Measurements from ENCODE around the gene ZNF541.
A peak's percentile ranks its signal among the peaks of the same experiment; 100 is the strongest.

The ZNF541 gene, protein sequence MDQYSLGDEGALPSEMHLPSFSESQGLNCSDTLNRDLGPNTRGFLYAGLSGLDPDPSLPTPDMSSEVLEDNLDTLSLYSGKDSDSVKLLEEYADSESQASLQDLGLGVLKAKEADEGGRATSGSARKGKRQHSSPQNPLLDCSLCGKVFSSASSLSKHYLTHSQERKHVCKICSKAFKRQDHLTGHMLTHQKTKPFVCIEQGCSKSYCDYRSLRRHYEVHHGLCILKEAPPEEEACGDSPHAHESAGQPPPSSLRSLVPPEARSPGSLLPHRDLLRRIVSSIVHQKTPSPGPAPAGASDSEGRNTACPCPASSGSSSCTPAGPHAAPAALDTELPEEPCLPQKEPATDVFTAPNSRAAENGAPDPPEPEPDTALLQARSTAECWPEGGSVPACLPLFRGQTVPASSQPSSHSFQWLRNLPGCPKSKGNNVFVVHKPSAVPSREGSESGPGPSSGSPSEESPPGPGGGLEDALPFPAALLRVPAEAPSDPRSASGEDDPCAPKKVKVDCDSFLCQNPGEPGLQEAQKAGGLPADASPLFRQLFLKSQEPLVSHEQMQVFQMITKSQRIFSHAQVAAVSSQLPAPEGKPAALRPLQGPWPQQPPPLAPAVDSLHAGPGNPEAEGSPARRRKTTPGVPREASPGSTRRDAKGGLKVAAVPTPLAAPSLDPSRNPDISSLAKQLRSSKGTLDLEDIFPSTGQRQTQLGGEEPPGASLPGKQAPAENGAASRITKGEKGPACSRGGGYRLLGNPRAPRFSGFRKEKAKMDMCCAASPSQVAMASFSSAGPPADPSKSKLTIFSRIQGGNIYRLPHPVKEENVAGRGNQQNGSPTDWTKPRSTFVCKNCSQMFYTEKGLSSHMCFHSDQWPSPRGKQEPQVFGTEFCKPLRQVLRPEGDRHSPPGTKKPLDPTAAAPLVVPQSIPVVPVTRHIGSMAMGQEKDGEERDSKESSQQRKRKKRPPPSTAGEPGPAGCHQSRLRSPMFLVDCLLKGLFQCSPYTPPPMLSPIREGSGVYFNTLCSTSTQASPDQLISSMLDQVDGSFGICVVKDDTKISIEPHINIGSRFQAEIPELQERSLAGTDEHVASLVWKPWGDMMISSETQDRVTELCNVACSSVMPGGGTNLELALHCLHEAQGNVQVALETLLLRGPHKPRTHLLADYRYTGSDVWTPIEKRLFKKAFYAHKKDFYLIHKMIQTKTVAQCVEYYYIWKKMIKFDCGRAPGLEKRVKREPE (N-terminal part only)

DNA sequence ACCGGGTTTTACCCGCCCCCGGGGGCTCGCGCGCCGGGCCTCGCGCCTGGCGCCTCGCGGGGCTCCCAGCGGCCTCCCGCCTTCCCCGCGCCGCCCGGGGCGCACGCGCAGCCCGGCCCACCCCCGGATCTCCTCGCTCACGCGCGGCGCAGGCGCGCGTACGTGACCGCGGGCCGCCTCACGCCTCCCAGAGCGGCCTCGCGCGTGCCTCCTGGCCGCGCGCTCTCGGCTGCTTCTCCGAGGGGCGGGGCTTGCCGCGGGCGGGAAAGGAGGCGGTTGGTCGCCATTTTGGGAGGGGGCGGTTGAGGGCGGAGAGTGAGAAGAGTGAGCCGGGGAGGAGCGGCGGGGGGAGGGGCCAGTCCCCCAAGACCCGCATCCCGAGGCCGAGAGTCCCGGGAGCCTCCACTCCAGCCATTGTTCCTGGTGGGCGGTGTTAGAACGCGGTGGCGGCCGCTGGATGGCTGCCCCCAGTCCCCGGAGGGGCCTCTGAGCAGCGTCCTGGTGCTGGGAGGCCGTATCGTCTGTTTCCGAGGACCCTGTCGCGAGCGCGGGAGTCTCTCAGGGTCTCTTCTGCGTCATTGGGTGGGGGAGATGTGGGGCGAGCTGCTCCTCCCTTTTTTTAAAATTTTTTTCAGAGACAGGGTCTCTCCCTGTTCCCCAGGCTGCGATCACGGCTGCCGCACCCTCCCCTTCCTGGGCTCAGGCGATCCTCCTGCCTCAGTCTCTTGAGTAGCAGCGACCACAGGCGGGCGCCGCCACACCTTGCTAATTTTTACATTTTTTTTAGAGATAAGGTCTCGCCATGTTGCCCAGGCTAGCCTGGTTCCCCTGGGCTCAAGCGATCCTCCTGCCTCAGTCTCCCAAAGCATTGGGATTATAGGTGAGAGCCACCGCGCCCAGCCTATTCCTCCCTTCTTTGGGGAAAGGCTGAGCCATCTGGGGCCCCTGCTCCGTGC, at the start of gene ZNF541:
Gene ZNF541 (minus strand): TSS at position 78 of the 956 bp plus-strand sequence. CDS start 17,292 bp downstream, outside the sequence.
- peak; percentile 95 for DNase-seq

DNA sequence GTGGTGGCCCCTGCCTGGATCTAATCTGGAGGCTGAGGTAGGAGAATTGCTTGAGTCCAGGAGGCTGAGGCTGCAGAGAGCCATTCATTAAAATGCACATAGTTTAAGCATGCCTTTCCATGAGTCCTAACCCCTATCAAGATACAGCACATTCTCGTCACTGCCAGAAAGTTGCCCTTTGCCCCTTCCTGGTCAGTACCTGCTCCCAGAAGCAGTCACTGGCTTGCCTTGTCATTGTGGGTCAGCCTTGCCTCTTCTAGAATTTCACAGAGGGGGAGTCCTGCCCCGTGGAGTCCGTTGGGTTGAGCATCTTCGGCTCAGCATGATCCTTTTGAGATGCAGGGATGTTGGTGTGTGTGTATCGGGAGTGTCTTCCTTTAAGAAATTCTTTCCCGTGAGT, 46.8 kb upstream of the ZNF541 start:
- no peak for DNase-seq

DNA sequence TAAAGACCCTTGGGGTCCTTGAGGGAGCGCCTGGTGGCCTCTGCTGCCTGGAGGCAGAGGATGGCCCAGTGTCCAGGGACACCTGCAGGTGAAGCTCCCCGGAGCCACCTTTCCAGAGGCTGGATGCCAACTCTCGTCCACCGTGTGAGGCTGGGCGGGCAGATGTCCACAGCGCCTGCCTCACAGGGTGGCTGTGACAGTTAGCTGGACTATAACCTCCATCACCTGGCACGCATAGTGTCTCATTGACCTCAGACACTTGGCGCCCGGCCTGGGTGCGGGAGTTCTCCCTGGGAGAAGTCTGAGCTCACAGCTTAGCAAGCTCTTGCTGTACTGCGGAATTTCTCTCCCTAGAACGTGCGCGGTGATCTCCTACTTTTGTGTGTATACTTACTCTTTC, 45.8 kb upstream of the ZNF541 start:
- no peak for DNase-seq

DNA sequence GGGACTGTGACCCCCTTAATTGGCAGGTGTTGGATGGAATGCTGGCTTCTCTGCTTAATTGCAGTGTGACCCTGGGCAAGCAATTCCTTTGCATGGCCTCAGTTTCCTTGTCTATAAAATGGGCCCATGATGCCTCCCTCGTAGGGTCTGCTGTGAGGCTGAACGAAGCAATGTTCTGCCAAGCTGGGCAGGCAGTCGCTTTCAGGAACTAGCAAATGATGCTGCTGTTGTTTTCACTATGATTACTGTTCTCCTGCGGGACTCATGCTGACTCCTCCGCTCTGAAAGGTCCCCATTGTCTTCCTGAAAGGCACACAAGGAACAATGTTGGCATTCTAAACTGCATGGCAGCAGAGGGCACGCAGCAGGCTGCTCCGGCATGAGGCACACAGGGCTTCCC, 42.8 kb upstream of the ZNF541 start:
- DNase-seq = no peak

DNA sequence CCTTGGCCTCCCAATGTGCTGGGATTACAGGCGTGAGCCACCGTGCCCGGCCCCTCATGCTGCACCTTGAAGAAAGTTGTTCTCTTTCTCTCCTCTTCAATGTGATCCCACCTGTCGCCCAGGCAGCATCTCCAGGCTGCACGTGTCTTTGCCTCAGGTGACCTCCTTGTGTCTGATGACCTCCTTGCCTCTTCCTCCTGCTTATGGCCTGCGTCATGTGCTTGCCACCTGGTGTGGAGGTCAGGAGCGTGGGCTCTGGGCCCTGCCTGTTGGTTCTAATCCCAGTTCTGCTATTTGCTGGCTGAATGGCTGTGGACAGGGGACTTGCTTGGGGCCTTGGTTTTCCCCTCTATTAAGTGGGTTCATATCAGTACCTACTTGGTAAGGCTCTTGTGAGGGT, 42.3 kb upstream of the ZNF541 start:
- DNase-seq = no peak

DNA sequence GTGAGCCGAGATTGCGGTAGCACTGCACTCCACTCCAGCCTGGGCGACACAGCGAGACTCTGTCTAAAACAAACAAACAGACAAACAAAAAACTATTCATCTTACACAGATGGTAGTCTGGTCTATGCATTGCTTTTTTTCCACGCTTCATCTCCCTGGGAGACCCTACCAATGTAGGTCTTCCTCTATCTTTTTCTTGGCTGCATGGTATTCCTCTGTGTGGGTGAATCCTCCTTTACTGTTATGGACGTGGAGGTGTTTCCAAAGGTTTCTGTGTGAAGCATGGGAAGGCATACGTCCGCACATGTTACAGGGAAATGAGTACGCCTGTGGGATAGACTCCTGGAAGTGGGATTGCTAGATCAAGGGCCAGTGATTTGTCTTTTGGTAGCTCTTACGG, 41.6 kb upstream of the ZNF541 start:
- DNase-seq = no peak

DNA sequence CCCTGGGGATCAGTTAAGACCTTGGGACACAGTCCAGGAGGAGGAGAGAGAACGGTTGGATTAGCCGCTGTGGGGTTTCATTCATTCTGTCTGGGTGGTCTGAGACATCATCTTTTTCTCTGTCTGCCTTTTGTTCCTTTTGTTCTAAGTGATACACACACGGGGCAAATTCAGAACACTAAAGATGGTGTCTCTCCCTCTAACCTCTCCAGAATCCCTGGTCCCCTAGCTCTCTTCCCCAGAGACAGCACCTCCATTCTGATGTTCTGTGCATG, 41.0 kb upstream of the ZNF541 start:
- no peak for DNase-seq

DNA sequence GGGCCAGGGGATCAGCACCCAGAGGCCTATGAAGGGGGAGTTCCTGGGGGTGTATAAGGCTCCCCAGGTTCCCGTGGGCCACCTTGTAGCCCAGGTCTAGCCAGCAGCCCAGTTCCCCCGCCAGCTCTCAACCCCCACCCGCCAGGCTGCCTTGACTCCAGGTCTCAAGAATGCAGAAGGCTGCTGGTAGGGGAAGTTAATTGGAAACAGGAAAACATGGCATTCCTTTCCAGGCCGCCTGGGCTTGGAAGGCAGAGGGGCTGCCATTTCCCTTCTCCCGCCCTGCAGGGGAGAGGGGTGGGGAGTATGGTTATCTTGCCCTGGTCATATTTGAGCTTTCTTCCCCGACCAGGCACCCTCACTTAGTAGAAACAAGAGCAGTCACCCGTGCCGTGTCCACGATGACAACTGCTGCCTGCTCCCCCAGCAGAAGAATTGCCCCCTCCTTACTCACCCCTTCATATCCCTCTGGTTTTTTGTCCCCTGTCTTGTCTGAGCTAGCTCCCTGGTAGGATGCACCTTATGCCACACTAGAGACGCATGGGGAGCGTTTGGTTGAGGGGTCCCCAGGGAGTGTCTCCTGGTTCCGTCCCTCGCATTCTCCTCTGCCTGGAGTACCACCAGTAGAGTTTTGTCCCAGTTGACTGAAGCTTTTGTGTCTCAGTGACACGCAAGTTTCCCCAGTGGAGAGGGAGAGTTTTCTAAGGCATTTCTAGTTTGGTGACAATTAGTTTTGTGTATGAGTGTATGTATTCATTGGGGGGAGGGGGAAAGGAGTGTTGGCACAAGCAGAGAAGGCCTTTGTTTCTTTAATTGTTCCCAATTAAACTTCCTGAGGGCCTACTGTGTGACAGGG, 40.4 kb upstream of the ZNF541 start:
- DNase-seq = no peak

DNA sequence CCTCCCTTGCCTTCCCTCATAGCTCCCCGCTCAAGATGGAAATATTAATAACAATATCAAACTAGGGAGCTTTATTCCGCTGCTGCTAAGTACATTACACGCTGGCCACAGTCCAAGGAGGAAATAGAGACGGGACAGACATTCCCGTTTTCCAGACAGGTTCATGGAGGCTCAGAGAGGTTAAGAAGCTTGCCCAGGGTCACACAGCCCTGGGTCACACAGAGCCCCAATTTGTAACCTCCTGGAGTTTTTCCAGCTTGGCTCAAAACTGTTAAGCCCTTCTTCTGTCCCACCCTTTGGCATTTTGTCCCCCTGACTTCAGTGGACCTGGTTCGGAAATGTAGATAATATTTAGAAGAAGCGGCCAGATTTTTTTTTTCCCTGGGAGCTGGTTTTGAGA, 38.0 kb upstream of the ZNF541 start:
- no peak for DNase-seq

DNA sequence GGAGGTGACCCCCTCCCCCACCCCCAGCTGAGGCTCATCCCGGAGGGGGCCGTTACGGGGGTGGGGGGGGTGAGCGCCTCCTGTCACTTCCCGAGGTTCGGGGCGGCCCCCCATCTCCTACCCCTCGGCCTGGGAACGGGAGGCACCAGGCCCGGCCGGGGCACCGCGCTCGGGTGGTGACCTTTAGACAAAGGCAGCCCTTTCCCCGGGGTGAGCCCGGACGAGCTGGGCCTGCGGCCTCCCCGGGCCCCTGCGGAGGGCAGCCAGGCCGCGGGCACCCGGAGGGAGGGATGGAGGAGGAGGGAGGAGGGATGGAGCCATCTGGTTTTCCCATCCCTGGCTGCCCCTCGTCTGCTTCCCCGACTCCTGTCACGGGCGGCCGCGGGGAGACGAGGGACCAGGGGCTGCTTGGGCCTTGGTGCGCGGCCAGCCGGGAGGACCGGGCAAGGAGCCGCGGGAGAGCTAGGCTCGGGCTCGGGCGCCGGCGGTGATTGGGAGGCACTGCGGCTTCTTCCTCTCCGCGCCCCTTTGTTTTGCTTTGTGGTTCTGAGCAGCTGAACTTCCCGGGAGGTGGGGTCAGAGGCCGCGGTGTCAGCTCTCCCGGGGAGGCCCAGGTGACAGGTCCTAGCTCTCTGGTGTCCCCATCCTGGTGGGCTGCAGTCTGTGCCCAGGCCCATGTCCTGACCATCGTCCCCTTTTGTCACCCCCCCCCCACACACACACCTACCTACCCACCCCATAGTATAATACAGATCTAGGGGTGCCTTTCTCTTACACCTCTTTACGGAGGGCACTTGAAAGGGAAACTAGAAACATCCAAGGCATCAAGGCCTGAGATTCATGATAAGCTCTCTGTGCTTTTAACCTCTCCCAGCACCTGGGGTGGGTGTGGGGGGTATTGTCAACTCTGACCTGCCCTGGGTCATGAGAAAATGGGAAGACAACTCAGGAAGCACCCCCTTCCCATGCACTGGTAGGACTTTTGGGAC, 37.3 kb upstream of the ZNF541 start:
- peak; percentile 83 for DNase-seq

DNA sequence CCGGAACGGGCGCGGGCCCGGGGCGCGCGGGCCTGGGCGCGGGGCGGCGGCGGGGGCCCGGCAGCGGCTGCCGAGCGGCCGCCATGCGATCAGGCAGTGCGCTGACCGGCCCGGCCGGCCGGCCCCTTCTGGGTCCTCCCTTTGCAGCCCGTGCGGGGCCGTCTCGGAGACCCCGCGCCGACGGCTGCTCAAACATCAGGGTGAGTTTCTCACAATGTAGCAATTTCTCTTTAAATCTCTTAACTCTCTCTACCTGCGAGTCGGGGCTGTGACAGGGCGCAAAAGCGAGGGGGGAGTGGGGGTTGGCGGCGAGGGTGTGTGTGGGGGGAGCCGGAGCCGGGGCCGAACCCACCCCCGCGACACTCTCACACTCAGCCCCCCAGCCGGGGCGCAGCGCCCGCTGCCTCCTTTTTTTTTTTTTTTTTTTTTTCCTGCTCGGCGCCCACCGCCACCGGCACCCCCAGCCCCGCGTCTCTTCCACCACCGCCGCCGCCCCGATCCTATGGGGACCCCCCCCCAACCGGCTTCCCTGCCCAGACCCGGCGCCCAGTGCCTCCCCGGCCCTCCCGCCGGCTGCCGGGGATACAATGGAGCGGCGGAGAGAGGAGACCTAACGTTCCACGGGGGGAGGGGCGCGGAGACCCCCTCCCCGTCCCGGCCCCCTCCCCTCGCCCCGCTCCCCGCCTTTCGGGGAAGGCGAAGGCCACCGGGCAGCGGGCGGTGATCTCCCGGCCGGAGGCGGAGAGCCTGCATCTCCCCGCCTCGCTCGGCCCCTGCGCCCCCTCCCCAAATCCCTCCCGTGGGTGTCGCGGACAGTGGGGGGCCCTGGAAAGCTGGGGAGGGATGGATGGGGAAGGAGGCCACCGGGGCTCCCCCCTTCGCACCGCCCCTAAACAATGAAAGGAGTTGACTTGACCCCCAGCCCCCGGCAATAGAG, 36.3 kb upstream of the ZNF541 start, which contains the start of gene BICRA:
Gene BICRA (plus strand): TSS at position 166 of the 937 bp plus-strand sequence. CDS start 64,441 bp downstream, outside the sequence.
- DNase-seq = peak; percentile 93

DNA sequence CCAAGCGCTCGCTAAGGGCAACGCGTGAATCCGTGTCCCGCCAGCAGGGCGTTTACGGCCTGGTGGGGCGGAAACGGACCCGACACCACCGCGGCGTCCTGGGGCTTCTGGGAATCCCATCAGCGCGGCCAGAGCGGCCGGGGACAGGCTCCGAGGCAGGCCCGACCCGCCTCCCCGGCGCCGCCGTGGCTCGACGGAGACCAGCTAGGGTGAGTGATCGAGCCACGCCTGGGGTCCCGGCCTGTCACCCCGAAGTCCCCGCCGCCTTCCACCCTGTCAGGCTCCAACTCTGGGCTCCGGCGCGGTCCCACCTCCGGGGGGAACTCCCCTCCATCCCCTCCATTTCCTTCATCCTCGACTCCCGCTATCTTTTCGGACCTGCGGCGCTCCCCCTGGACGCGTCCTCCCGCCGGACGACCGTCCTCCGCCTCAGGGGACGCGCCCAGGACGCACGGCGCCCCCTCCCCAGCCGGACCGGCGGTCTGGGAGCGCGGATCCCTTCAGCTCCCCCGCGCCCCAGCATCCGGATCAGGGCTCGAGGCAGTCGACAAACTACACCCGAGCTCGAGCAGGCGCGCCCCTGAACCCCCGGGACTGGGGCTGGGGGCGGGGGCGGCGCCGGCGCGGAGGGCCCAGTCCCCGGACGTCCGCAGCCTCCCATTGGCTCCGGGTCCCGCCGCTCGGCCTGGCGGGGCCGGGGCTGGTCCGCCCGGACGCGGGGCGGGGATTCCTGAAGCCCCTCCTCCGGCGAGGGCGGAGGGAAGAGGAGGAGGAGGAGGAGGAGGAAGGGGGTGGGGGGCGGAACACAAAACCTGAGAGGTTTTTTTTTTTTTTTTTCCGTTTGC, 35.3 kb upstream of the ZNF541 start:
- DNase-seq = peak; percentile 98

DNA sequence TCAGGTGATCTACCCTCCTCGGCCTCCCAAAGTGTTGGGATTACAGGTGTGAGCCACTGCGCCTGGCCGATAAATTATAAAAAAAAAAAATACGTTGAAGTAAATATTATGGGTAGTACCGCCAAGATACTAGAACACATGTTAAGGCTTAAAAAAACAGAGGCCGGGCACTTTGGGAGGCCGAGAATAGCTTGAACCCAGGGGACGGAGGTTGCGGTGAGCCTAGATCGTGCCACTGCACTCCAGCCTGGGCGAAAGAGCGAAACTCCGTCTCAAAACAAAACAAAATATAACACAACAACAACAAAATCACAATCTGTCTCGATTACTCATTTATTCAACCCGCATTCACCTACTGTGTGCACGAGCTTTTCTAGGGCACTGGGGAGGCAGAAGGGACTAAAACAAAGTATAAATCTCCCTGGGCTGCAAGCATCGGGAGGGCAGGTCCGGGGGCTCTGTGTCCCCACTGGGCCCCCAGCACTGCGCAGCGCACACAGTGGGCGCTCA, 34.7 kb upstream of the ZNF541 start:
- no peak for DNase-seq

DNA sequence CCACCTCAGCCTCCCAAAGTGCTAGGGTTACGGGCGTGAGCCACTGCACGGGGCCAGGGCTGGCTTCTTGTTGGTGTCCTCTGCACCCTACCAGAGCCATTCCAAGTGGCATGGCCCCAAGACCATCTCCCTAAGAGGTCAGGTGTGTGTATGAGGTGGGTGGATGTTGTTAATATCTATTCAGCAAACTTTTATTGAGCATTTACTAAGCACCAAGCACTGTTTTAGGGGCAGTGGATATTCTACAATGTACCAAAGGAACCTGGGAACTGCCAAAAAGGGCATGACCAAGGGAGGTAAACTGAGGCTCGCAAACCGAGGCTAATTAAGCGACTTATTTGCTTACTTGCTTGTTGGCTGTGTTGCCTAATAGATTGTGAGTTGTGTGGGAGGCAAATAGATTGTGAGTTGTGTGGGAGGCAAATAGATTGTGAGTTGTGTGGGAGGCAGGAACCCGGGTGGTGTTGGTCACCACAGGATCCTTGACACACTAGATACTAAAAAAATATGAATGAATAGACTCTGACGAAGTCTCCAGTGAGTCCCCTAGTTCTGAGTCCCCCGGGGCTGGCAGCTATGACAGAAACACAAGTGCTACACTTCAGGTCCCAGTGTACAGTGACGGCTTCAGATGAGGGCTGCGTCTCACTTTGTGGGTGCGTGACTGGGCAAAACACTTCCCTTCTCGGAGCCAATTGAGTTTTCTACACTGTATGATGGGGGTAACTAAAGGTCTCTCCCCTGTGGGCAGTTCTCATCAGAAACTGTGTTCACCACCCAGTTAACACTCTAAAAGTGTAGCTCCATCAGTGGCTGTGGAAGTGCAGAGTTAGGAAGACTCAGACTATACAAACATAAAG, 31.0 kb upstream of the ZNF541 start:
- no peak for DNase-seq

DNA sequence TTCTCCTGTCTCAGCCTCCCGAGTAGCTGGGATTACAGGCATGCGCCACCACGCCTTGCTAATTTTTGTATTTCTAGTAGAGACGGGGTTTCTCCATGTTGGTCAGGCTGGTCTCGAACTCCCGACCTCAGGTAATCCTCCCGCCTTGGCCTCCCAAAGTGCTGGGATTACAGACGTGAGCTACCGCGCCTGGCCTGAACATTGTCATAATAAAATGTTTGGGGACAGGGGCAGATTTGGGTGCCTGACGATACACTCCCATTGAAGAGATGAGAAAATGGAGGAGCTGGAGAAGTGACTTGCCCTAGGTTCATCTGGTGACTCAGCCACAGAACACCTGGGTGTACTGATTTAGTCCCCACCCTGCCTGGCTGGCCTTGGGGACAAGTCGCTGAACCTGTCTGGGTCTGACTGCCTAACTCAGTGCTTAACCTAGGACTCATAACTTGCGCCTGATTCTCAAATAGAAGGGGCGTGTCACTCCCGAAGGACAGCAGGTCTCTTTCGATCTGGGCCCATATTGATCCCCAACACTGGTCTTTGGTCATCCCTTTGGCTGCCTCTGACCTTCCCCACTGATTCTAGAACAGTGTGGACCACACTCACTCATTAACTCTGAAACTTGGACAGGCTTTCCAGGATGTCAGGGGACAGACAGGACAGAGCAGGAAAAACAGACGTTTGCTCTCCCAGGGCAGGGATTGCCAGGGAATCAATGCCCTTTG, 28.4 kb upstream of the ZNF541 start:
- DNase-seq = no peak

All from activated effector memory CD4-positive, alpha-beta T cell treated with anti-CD3 and anti-CD28 coated beads, Interleukin-2, amount 50 U/mL, for 16 hours (primary cell).